ENCODE measurements around the gene HSH2D.

HSH2D gene

GRCh38 chr19:16154557-16154956 lies 11.1 kb downstream of the HSH2D start:
- in situ Hi-C loops (cut with MboI; ENCODE audit: low sequenced_read_pairs): no loop called here

DNA sequence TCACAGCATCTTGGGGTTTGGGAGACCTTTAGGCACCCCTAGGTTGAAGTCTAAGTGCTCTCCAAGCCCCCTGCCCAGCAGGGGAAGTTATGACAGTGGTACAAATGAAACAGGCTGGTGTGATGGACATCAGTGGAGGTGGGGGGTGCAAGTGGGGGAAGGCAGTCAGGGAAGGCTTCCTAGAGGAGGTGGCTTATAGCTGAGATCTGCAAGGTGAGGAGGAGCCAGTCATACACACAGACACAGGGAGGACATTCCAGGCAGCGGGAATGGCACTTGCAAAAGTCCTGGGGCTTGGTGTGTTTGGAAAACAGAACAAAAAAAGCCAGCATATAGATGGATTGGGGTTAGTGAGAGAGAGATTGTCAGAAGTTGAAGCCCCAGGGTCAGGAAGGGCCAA lies 11.6 kb downstream of the HSH2D start:
- in situ Hi-C loops (cut with MboI; ENCODE audit: low sequenced_read_pairs): no loop called here

GRCh38 chr19:16156904-16157303 lies 13.4 kb downstream of the HSH2D start:
- in situ Hi-C loops (cut with MboI; ENCODE audit: low sequenced_read_pairs): no loop called here

GRCh38 chr19:16157601-16158000 lies 14.1 kb downstream of the HSH2D start:
- in situ Hi-C loops (cut with MboI; ENCODE audit: low sequenced_read_pairs): no loop called here

DNA sequence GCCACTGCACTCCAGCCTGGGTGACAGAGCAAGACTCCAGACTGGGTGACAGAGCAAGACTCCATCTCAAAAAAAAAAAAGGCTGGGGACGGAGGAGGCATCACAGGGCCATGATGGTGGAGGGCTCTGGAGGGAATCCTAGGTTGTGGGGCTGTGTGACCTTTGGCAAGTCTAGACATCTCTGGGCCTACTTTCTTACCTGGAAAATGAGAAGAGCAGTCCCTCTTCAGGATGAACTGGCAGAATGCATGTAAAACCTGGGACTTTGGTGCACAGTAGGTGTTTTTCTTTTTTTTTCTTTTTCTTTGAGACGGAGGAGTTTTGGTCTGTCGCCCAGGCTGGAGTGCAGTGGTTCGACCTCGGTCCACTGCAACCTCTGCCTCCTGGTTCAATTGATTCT lies 16.2 kb downstream of the HSH2D start:
- in situ Hi-C loops (cut with MboI; ENCODE audit: low sequenced_read_pairs): no loop called here

DNA sequence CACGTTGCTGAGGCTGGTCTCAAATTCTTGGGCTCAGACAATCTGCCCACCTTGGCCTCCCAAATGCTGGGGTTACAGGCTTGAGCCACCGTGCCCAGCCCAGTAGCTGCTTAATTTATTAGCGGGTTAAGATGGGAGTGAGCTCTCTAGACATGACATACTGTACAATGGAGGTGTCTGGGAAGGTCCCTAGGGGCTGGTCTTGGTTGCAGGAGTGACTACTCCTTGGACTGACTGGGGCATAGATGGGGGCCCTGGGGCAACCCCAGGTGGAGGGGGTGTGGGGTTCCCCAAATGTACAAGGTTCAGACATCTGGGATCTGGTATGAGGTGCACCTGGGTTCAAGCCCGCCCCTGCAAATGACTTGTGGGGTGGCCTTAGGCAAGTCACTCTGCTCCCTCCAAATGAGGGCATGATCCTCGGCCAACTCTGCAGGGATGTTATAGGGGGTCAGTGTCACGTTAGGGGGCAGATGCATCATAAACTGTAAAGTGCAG lies 17.0 kb downstream of the HSH2D start:
- in situ Hi-C loops (cut with MboI; ENCODE audit: low sequenced_read_pairs): no loop called here

DNA sequence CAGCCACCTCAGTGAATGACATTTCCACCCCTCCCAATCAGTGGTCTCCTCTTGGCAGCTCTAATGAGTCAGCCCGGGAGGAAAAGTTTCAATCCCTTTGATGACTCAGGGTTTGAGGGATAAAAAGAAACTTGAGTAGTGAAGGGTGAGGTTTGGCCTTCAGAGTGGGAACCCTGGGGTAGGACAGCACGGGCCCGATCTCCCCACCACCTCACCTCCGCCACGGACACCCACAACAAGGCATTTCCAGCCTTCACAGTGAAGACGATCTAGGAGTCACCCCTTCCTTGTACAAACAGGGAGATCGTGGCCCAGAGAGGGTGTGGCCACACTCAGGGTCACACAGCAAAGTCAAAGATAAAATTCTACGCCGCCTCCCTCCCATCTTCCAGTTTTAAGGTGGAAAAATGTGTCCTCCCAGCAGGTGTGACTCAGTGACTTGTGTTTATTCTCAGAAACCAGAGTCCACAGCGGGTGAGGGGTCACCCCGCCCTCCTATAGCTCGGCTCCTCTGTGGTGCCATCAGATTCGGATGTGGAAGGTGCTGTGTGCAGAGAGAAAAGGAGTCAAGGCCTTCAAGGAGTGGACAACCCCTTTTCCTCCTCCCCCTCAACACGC lies 17.6 kb downstream of the HSH2D start:
- in situ Hi-C loops (cut with MboI; ENCODE audit: low sequenced_read_pairs): no loop called here

DNA sequence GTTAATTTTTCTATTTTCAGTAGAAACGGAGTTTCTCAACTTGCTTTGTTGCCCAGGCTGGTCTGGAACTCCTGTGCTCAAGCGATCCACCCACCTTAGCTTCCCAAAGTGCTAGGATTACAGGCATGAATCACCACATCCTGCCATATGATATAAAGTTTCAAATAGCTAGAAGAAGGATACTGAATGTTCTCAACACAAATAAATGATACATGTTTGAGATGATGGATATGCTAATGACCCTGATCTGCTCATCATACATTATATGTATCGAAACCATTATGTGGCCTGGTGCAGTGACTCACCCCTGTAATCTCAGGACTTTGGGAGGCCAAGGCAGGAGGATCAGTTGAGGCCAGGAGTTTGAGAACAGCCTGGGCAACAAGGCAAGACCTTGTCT lies 18.4 kb downstream of the HSH2D start:
- in situ Hi-C loops (cut with MboI; ENCODE audit: low sequenced_read_pairs): no loop called here

GRCh38 chr19:16164222-16164890 lies 20.9 kb downstream of the HSH2D start:
- in situ Hi-C loops (cut with MboI; ENCODE audit: low sequenced_read_pairs): no loop called here

DNA sequence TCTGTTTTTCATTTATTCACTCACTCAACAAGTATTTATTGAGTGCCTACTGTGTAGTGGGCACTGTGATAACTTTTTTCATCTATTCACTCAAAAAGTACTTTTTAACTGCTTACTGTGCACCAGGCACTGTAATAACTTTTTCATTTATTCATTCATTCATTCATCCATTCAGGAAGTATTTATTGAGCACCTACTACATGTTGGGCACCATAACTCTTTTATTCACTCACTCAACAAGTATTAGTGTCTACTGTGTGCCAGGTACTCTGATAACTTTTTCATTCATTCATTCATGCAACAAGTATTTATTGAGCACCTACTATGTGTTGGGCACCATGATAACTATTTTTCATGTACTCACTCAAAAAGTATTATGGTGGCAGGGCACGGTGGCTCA lies 22.9 kb downstream of the HSH2D start:
- in situ Hi-C loops (cut with MboI; ENCODE audit: low sequenced_read_pairs): no loop called here

DNA sequence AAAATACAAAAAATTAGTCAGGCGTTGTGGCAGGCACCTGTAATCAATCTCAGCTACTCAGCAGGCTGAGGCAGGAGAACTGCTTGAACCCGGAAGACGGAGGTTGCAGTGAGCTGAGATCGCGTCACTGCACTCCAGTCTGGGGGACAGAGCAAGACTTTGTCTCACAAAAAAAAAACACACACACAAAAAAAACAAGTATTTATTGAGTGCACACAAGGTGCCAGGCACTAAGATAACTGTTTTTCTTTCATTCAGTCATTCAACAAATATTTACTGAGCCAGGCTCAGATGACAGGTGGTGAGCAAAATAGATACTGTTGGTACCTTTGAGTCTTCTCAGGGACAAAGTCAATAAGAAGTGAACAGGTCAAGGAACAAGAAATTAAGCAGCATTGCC lies 23.6 kb downstream of the HSH2D start:
- in situ Hi-C loops (cut with MboI; ENCODE audit: low sequenced_read_pairs): no loop called here

GRCh38 chr19:16168465-16169081 lies 25.1 kb downstream of the HSH2D start:
- in situ Hi-C loops (cut with MboI; ENCODE audit: low sequenced_read_pairs): no loop called here

- in situ Hi-C loops (cut with MboI; ENCODE audit: low sequenced_read_pairs): no loop called here
Measured at GRCh38 chr19:16170134-16170533, 26.6 kb downstream of the HSH2D start.

- in situ Hi-C loops (cut with MboI; ENCODE audit: low sequenced_read_pairs): loop anchor here (25.0 kb wide), 2 partner anchors 339 to 539 kb away; partner anchors contain the start of gene CYP4F3
Measured at GRCh38 chr19:16175954-16176353, 32.5 kb downstream of the HSH2D start.

- in situ Hi-C loops (cut with MboI; ENCODE audit: low sequenced_read_pairs): loop anchor here (25.0 kb wide), 2 partner anchors 342 to 542 kb away; partner anchors contain the start of gene CYP4F3
Measured at GRCh38 chr19:16178866-16179265, 35.4 kb downstream of the HSH2D start.

- in situ Hi-C loops (cut with MboI; ENCODE audit: low sequenced_read_pairs): loop anchor here (25.0 kb wide), 2 partner anchors 343 to 543 kb away; partner anchors contain the start of gene CYP4F3
Measured at GRCh38 chr19:16180611-16181010, 37.1 kb downstream of the HSH2D start.

GRCh38 chr19:16184665-16185122 lies 41.2 kb downstream of the HSH2D start:
- in situ Hi-C loops (cut with MboI; ENCODE audit: low sequenced_read_pairs): loop anchor here (25.0 kb wide), 2 partner anchors 347 to 547 kb away; partner anchors contain the start of gene CYP4F3

GRCh38 chr19:16185123-16185767 lies 41.8 kb downstream of the HSH2D start, which contains the start of gene FAM32A:
FAM32A (plus strand) TSS chr19:16185410; CDS start chr19:16185443, 33 bp downstream.
- in situ Hi-C loops (cut with MboI; ENCODE audit: low sequenced_read_pairs): loop anchor here (25.0 kb wide), 2 partner anchors 348 to 548 kb away; partner anchors contain the start of gene CYP4F3

GRCh38 chr19:16185768-16186123 lies 42.3 kb downstream of the HSH2D start:
- in situ Hi-C loops (cut with MboI; ENCODE audit: low sequenced_read_pairs): loop anchor here (25.0 kb wide), 2 partner anchors 348 to 548 kb away; partner anchors contain the start of gene CYP4F3

- in situ Hi-C loops (cut with MboI; ENCODE audit: low sequenced_read_pairs): loop anchor here (25.0 kb wide), 2 partner anchors 351 to 551 kb away; partner anchors contain the start of gene CYP4F3
Measured at GRCh38 chr19:16188521-16188920, 45.0 kb downstream of the HSH2D start.

- in situ Hi-C loops (cut with MboI; ENCODE audit: low sequenced_read_pairs): loop anchor here (25.0 kb wide), 2 partner anchors 353 to 553 kb away; partner anchors contain the start of gene CYP4F3
Measured at GRCh38 chr19:16190198-16190597, 46.7 kb downstream of the HSH2D start.

All from HL-60/S4 treated with phorbol 12-myristate 13-acetate at 8.2 ng/mL for 4 days and 3 days (cell line).